ENCODE measurements around the gene ORMDL3.

- no peak for TF ChIP-seq CHD4 (IDR thresholded peaks at IDR 0.05; ENCODE audit: borderline replicate concordance)
- TF ChIP-seq HMGXB4 (CRISPR knock-in tag; IDR thresholded peaks at IDR 0.05; ENCODE audit: borderline replicate concordance) = no peak
- TF ChIP-seq REST (IDR thresholded peaks at IDR 0.05) = no peak
- TF ChIP-seq CTCF (IDR thresholded peaks at IDR 0.05) = no peak
- TF ChIP-seq RCOR1 (IDR thresholded peaks at IDR 0.05; ENCODE audit: low read depth, low read length) = no peak
These were observed 24.7 kb upstream of the ORMDL3 start for GRCh38 chr17:39951924-39952679.

All from A549 (cell line).